NOMO-1 treated with dmso at 0.1 percent for 144 hours (cell line): ENCODE data around the gene ANTXRL.
"Not testable (repeated sequence)": the region's sequence is repeated elsewhere in the genome, so short reads cannot be mapped to it uniquely, and the experiment has no call there.

ENCODE experiments used
- DNase-seq: peaks from one replicate; lab custom pipeline; 2025; ENCODE audit not compliant: unreplicated experiment; lab: John Stamatoyannopoulos, UW

ANTXRL gene

DNA sequence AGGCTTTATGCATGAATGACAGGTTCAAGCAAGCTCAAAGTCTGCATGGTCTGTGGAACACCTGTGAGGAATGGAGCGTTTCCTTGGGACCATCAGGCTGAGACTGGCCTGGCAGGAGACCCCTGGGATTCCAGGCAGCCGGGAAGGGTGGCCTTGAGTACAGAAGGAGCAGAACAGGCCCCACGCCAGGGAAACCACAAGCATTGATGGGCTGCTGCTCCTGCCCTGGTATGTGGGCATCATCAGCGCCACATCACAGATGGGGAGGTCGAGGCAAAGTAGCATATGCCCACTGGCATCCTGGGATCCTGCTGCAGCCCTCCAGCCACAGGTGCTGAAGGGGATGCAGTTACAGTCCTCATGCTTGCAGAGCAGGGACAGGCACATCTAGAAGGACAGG lies 40.9 kb downstream of the ANTXRL start:
- no peak for DNase-seq

DNA sequence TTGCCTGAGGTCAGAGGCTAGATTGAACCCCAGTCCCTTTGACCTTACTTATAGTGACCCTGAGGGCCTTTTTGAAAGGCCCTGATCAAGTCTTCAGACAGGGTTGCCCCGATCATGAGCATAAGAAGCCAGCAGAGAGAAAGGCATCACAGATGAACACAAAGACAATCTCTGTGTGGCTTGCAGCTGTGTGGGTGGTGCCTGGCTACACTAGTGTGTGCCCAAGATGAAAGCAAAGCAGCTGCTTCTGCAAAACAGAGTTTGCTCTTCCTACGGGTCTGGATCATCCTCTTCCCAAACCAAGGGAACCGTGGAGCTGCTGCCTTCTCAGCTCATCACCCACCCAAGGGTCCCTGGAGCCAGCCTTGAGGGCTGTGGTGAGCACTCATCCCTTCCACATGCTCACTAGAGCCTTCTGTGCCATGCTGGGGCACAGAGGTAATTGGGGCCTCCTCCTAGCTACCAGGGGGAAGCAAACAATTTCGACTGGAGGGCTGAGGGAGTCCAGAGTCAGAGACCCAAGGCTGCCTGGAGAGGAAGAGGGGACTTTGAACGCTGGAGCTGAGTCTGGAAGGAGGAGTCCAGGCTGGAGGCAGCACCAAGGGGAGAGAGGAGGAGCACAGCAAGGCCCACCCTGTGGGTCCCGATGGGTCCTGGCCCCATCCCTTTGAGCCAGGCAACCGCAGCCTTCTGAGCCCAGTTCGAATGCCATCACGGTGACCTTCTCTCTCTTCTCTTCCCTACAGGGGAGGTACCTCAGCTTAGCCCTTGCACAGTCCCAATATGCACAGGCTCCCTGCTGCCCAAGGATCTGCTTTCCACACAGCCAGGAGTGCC lies 42.3 kb downstream of the ANTXRL start:
- DNase-seq = no peak

DNA sequence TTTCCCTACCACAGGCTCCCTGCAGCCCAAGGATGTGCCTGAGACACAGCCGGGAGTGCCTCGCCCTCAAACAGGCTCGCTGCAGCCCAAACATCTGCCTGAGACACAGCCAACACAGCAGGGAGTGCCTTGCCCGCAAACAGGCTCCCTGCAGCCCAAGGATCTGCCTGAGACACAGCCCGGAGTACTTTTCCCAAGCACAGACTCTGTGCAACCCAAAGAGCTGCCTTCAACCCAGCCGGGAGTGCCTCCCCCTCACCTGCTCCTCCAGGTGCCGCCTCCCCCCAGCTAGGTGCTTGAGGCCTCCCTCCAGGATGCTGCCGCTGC lies 42.9 kb downstream of the ANTXRL start:
- DNase-seq = no peak

DNA sequence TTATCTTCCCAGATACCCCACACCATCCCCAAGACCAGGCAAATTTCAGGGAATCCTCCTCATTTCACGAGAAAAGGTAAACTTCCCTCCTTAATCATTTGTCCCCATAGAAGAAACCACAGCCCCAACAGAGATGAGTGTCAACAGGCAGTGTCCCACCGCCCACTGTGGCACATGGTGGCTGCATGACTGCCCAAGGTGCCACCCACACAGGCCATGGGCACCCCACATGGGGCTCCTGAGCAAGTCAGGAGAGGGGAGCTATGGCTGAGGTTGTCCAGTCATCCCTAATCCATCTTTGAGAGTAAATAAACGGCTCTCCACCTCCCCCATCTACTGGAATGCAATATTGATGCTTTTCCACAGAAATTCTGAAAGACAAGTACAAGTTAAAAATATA lies 44.1 kb downstream of the ANTXRL start:
- no peak for DNase-seq

DNA sequence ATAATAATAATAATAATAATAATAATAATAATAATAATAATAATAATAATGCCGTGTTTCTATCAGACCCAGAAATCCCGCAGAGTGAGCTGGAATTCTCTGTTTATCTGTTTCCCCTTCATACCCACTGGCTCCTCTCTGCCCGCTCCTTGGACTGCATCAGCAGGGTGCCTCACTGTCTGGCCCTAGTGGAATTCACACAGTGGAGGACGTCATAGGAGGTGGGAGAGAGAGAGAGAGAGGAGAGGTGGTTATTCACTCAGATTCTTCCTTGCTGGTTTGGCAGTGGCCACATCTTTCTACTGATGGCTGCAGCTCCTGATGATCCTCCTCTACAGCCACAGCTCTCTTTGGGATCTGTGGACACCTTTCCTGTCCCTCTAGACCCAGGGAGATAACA lies 78.7 kb downstream of the ANTXRL start:
- DNase-seq = not testable (repeated sequence)

DNA sequence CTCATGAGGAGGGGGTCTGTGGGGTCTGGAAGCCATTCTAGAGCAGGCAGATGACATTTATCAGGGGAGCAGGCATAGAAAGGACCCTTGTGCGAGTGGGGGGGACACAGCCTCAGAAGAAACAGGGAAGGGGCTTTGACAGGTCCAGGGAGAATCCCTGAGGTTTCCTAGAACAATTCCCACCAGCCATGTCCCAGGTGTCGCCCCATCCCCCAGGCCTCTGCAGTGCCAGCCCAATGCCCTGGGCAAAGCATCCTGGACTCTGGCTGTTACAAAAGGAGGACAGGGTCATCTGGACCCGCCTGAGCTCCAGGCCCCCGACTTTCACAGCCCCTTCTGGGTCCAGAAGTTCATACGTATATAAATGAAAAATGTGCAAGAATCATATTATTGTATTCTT lies 80.4 kb downstream of the ANTXRL start:
- not testable (repeated sequence) for DNase-seq

DNA sequence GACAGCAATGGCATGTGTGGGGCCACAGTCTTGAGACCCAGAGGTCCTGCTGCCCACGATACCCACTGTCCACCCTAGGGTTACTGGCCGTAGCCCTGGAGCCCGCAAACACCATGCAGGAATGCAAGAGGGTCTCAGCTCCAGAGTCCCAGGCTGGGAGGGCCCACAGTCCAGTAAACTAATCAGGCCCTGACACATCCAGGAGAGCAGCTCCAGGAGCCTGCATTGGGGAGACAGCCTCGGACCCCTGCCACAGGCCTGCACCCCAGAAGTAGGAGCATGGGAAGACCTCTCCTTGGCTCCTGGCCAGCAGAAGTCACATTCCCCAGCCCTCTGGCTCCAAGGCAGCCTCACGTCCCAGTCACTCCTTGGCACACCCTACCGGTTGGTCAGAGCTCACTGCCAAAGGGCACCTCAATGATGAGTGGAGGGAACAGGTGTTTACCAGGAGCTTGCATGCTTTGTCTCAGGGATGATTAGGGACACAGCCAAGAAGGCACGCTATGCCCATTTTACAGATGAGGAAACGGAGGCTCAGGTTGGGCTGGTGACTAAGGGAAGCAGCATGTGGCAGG lies 81.0 kb downstream of the ANTXRL start:
- not testable (repeated sequence) for DNase-seq

DNA sequence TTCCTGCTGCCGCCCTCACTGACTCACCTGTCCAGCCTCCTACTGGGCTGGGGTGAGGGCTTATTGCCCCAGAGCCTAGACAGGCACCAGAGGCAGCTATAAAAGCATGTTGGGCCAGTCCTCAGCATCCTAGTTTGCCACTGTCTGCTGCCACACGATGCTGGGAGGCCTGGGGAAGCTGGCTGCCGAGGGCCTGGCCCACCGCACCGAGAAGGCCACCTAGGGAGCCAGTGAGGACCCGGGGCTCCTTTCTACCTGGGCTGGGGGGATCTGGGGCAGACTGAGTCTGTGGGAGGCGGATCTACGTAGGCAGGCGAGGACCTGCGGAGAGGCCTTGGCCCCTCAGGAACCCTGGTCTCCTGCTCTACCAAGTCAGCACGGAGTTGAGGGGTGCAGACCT lies 82.2 kb downstream of the ANTXRL start:
- not testable (repeated sequence) for DNase-seq

DNA sequence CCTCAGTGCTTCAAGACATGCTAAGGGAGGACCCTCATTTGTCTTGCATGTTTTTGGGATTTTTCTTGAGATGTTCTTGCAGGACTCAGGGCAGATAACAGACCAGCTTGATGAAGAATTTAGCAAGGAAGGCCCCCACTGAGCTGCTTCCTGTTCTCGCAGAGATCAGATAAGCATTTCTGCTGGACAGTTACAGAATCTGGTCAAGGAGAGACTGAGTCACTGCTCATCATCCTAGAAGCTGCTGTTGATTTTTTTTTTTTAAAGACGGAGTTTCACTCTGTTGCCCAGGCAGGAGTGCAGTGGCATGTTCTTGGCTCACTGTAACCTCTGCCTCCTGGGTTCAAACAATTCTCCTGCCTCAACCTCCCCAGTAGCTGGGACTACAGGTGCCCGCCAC lies 87.6 kb downstream of the ANTXRL start:
- not testable (repeated sequence) for DNase-seq

DNA sequence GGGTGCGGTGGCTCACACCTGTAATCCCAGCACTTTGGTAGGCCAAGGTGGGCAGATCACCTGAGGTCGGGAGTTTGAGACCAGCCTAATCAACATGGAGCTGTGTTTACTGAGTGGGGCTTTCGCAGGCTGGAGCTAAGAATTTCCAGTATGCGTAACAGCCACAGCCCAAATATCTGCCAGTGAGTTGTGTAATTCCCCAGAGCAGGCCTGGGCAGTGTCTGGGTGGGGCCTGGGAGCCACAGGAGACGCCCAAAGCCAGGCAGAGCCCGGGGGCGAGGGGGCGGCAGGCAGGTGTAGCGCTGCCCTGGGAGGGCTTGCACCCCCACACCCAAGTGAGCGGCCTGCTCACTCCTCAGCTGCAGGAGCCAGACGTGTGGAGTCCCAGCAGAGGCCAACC lies 88.6 kb downstream of the ANTXRL start, which contains the start of gene ANXA8L1:
ANXA8L1 (plus strand) TSS at position 371 of the 400 bp plus-strand sequence. CDS start 76 bp downstream, outside the sequence.
- DNase-seq = not testable (repeated sequence)

DNA sequence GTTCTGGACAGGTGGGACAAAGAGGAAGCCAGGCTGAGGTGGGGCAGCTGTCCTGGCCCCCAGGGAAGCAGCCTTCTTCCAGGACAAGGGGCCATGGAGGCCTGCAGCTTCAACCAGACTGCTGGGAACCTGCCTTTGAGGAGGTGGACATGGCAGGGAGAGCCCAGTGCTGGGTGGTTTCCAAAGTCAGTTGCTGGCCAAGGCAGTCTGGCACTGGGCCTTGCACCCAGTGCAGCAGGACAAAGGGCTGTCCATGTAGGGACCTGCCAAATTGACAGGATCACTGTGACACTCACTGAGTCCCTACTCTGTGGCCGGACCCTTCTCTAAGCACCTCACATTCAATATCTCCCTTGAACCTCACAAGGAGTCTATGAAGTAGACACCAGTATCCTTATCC lies 90.2 kb downstream of the ANTXRL start:
- not testable (repeated sequence) for DNase-seq

DNA sequence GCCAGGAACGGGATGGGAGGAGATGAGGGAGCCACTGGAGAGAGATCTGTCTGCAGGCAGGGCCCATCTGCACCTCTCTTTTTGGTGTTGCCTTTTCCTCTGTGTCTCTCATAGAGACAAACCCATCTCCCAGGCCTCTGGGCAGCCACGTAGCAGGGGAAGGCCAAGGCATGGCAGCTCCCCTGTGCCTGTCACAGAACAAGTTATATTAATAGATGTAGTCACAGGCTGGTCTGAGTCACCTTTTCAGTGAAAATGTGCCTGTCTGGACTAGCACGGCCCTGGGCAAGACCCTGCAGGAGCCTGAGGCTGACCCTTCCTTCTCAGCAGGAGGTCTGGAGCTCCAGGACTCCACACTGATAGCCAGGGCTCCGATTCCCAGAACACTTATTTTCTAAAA lies 90.9 kb downstream of the ANTXRL start:
- not testable (repeated sequence) for DNase-seq

DNA sequence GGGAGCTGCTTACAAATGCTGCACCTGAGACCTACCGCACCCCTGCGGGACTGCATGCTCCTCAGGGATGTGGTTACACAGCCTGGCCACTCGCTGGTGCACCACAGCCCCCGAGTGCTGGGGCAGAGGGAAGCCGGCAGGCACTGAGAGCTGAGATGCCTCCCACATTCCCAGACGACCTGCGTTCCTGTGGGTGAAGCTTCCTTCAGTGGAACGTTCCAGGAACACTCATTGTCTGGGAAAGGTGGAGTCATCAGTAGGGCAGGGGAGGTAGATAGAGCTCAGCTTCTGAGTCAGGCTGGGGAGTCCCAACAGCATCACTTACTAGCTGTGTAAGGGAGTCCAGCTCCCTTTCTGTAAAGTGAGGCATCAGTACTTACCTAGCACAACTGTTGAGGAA lies 91.3 kb downstream of the ANTXRL start:
- DNase-seq = not testable (repeated sequence)

DNA sequence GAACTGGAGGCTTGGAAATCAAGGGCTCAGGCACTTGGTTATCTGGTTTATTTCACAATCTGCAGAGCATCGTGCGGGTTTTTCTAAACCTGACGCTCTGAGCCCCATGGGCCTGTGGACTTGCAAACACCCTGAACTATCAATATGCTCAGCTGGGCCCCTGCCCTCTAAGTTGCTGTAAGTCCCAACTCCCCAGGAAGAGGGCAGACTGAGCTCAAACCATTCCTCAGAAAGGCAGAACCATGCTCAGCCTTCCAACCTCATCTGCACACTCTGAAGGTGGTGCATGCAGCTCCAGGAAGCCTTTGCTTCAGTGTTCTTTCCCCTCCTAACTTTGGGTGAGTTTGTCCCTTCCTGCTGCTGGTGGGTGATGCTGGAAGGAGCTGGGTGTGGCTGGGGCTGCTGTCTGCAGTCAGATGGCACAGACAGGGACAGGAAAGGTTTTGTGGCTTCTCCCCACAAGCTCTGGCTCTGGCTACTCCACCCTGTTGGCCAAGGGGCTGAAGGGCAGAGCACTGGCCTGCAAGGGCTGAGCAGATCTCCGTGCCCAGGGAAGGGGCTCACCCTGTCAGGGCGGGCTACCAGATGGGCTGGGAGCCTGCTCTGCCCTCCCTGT lies 92.5 kb downstream of the ANTXRL start:
- DNase-seq = not testable (repeated sequence)
